HG02870 (cell line): ENCODE data around the gene ITGA2B.

Source experiments
- ATAC-seq: cut with Tn5 transposase; IDR thresholded peaks from one replicate; pipeline ENCODE4 v1.9.1; 2021; ENCODE audit warnings: mild to moderate bottlenecking, moderate library complexity; ENCODE audit not compliant: unreplicated experiment

ITGA2B gene

GRCh38 chr17:44389281-44389680 is at the start of gene ITGA2B:
ITGA2B (minus strand) TSS chr17:44389649; CDS start chr17:44389473, 176 bp downstream.
- no peak for ATAC-seq

- ATAC-seq, result no peak
Measured at GRCh38 chr17:44439168-44439567, 49.7 kb upstream of the ITGA2B start.

DNA sequence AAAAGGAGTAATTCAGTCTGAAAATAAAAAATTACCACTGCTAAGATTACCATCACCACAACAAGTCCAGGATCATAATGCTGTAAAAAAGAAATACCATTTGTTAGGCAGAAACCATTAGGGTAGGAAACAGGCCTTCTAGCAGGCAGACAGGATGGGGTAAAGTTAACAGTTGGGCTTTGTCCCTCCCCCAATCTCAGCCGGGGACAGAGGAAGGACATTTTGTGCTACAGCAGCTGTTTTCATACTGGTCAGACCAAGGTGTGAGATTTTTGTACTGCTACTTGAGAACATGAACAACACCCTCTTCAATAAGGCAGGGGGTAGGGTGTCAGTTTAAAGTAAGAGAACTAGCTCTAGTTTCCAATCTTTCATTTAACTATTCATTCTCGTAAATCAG is 49.2 kb upstream of the ITGA2B start:
- no peak for ATAC-seq

GRCh38 chr17:44436336-44436735 is 46.9 kb upstream of the ITGA2B start:
- ATAC-seq, result no peak

- no peak for ATAC-seq
Measured at GRCh38 chr17:44432254-44433157, 43.1 kb upstream of the ITGA2B start.

GRCh38 chr17:44424828-44425461 is 35.5 kb upstream of the ITGA2B start:
- no peak for ATAC-seq

DNA sequence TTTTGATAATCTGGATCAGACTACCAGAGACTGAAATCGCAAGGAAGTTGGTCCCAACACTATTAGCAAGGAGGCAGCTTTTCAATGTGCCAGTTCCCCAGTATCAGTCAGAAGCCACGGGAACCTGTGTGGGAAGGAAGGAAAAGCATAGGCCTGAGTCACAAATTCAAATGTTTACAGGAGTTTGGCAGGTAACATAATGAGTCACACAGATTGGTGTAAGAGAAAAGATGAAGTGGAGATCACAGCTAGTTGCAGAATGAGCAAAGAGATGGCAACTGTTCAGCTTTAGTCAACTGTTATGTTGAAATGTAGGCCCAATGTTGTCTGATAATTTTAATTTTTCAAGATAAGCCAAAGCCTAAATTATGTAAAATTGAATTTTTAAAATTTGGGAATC is 28.1 kb upstream of the ITGA2B start:
- peak; percentile 67 for ATAC-seq

DNA sequence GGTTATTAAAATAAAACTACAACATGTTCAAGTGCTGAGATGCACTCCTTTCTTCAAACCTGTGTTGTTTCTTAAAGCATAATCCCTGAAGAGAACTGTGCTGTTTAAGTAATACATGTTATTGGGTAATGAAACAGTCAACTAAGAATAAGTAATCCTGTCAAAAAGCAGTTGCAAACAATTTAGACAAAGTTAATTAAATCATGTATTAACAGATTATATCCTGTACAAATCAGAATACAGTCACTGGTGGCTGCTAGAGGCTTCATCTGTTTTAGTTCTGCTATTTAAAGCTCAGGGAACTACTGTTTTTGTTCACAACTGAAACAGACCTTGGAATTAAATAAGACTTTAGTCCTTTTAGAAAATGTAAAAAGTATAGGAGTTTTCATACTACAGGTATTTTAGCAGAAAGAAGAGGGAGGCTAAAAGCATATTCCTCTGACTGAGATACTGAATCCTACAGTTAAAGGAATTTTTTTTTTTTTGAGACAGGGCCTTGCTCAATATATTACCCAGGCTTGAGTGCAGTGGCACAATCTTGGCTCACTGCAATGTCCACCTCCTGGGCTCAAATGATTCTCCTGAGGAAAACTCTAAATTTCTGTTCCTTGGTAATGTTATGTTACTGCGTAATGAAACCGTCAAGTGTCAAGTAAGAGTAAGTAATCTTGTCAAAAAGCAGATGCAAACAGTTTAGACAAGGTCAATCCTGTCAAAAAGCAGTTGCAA is 27.3 kb upstream of the ITGA2B start:
- no peak for ATAC-seq

DNA sequence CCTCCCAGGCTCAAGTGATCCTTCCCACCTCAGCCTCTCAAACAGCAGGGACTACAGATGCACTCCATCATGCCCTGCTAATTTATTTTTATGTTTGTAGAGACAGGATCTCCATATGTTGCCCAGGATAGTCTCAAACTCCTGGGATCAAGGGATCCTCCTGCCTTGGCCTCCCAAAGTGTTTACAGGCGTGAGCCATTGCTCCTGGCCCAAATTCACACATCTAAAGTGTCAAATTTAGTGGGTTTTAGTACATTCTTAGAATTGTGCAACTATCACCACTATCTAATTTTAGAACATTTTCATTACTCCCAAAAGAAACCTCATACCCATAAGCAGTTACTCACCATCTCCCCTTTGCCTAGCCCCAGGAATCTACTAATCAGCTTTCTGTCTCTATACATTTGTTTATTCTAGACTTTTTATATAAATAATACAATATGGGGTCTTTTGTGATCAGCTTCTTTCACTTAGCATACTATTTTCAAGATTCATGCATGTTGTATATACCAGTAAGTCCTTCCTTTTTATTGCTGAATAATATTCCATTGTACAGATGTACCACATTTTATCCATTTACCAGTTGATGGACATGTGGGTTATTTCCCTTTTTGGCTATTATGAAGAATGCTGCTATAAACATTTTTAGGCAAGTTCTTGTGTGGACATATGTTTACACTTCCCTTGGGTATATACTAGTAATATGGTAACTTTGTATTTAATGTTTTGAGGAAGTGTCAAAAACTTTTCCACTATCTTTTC is 25.1 kb upstream of the ITGA2B start:
- no peak for ATAC-seq

DNA sequence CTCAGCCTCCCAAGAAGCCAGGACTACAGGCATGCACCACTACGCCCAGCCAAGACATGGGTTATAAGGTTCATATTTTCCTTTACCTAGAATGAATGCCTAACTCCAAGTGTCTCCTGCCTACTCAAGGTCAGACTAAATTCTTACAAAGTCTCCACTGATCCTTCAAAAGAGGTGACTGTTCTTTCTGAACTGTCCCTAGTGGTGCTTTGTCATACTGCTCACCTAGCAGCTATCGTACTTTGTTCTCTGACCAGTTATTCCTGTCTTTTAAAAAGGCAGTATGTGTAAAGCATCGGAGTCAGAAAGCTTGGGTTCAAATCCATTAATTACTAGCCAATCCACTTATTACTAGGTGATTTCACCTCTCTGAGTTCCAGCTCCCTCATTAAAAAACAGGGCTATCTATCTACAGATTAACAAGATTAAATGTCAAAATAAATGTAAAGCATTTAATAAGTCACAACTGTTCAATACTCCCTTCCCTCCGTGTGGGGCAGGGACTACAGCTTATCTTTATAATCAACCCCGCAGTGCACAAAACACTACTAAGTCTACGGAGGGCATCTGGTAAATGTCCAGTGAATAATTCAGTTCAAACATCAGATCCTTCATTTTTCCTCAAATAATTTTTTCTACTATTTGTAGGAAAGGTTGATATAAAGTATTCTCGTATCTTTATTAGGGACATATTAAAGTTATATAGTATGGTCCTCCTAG is 20.0 kb upstream of the ITGA2B start:
- ATAC-seq, result no peak

DNA sequence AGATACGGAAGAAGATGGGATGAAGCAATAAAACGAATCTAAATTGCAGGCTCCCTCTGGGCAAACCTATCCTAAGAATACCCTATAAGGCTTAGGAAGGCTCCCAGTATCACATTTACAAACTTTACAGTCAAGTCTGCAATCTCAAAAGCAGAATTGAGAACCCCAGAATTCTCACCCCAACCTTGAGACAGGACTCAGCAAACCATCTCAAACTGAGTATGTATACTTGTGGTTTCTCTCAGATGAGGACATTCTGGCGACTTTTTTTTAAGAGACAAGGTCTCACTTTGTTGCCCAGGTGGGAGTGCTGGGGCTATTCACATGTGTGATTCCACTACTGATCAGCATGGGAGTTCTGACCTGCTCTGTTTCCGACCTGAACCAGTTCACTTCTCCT is 19.3 kb upstream of the ITGA2B start:
- no peak for ATAC-seq

DNA sequence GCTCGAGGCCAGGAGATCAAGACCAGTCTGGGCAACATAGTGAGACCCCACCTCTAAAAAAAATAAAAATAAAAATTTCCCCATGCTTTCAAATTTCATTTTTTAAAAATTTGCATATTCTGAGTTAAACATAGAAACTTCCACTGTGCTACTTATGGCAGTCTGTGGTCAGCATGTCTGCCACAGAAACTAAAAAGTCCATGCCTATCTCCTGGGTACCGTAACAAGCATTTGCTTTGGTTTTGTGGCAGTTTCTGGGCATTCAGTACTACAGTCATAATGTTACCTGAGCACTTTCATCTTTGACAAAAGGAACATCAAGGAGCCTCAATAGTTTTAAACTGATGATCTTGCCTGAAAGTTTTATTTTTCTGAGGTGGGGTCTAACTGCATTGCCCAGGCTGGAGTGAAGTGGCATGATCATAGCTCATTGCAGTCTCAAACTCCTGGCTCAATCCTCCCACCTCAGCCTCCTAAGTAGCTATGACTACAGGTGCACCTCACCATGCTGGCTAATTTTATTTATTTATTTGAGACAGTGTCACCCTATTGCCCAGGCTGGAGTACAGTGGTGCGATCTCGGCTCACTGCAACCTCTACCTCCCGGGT is 13.2 kb upstream of the ITGA2B start:
- ATAC-seq, result no peak

- no peak for ATAC-seq
Measured at GRCh38 chr17:44400226-44400847, 10.9 kb upstream of the ITGA2B start.

DNA sequence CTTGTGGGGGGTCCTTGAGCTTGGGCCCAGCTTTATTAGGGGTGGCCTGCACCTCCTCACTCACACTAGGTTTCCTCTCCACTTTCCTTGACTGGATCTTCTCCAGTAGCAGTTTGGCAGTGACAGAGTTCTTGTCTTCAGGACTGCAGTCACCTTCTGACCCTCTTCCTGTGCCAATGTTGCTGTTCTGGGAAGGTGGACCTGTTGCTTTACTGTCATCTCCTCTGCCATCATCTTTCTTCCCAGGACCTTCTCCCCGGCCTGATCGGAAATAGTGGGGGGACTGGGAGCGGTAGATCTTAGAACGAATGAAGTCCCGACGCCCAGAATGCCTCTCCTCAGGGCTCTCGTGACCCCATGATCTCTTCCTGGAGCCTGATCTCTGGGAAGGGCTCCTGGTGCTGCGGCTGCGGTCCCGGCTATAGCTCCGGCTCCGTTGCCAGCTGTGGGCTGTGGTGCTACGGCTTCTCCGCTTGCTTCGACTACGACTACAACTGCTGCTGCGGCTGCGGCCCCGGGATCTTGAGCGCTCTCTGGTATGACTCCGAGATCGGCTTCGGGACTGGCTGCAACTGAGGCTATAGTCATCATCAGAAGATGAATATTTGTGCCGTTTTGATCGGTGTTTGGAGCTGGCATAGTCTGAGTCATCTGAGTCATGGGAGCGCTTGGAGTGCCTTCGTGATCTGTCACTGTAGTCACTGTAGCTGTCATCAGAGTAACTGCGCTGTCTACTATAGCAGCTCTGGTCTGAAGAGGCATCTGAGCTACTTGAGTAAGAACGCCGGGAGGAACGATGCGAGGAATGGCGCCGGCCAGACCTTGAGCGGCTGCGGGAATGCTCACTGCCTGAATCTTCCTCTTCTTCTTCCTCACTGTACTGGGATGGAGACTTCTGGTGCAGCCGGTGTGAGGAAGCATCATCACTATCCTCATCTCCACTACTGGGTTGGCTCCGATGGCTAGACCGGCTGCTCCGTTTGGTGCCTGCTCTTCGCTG is 9.5 kb upstream of the ITGA2B start:
- ATAC-seq, result no peak

GRCh38 chr17:44397479-44398440 is 8.3 kb upstream of the ITGA2B start:
- ATAC-seq, result no peak

GRCh38 chr17:44396946-44397345 is 7.5 kb upstream of the ITGA2B start:
- ATAC-seq, result no peak

DNA sequence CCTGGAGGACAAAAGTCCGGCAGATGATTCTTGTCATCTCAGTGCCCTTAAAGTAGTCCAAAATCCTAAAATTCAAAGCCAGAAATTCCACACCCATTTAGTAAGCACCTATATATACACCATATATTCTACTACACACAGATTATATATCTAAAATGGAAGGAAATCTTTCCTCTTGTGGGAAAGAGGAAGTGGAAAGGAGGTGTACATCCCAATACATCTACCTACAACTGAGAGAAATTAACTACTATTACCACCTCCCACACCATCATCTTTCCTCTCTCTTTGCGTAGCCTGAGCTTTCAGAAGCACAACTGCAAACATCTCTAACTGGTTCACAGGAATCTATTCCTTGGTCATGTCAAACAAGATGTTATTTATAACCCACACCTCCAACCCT is 5.4 kb upstream of the ITGA2B start:
- ATAC-seq, result no peak
